GM12878 (cell line): ENCODE measurements around the gene HDAC5. TPM values are rescaled to one million over a fixed set of nuclear protein-coding genes. Genes with fewer than 3 reads are reported as not detected.

Experiments used
- ATAC-seq: fragments of 200-7000 bp; cut with Tn5 transposase; 3 replicates; pipeline ENCODE4 v1.9.1; 2020; ENCODE audit warnings: mild to moderate bottlenecking, moderate library complexity
- BruUV-seq: library from RNA; stranded (reverse); fragments of 400-500 nt; replicated peaks from 2 replicates; lab custom pipeline; 2021; lab: Mats Ljungman, UMichigan
- CTCF ChIA-PET: fragments of 300-600 bp; sonication (Branson Sonifier 250); formaldehyde crosslinking; extraction: SDS; loops from one replicate; lab custom pipeline; 2021; ENCODE audit warnings: inconsistent platforms; lab: Yijun Ruan, JAX
- POLR2A ChIA-PET: fragments of 350-600 bp; formaldehyde crosslinking; extraction: SDS; loops from one replicate; lab custom pipeline; 2021; ENCODE audit warnings: inconsistent platforms; lab: Charles Lee
- RAD21 ChIA-PET: fragments of 300-600 bp; sonication (Branson Sonifier 250); formaldehyde crosslinking; loops from one replicate; lab custom pipeline; 2023; ENCODE audit warnings: antibody characterized with exemption; ENCODE audit not compliant: unreplicated experiment; lab: Charles Lee
- SMC1A ChIA-PET: fragments of 300-600 bp; sonication (Branson Sonifier 250); formaldehyde crosslinking; loops from one replicate; lab custom pipeline; 2023; ENCODE audit not compliant: unreplicated experiment, uncharacterized antibody; lab: Charles Lee
- DNase-seq: peaks from one replicate; pipeline ENCODE4 v3.0.0-alpha.2; 2011; ENCODE audit warnings: low read depth, low spot score
- FAIRE-seq: peaks from 3 replicates; lab custom pipeline; 2011; peaks lifted over from hg19 to GRCh38; lab: Jason Lieb, UNC
- H2AFZ ChIP-seq: 2 replicates; pipeline ENCODE4 v1.6.0; 2011; ENCODE audit warnings: low read depth, low read length, control low read depth; ENCODE audit not compliant: control insufficient read depth
- H3K27ac ChIP-seq: 2 replicates; pipeline ENCODE4 v1.5.1; 2011; ENCODE audit warnings: control low read depth; ENCODE audit not compliant: control insufficient read depth, insufficient read depth
- H3K27me3 ChIP-seq, 2 experiments: replicated peaks in 1 of 2; 2 replicates each; pipeline versions ENCODE4 v1.6.0 to v1.6.1; 2011; ENCODE audit warnings: low read length in 1 of 2; ENCODE audit not compliant: control insufficient read depth in 2 of 2, insufficient read depth in 2 of 2
- H3K36me3 ChIP-seq, 2 experiments: 2 replicates each; pipeline ENCODE4 v1.5.1; 2011; ENCODE audit warnings: low read length in 1 of 2; ENCODE audit not compliant: control insufficient read depth in 2 of 2, insufficient read depth in 2 of 2
- H3K4me1 ChIP-seq: 2 replicates; pipeline ENCODE4 v1.6.1; 2011; ENCODE audit warnings: mild to moderate bottlenecking, low read length, moderate library complexity, mixed read lengths; ENCODE audit not compliant: control insufficient read depth, insufficient read depth
- H3K4me2 ChIP-seq: 2 replicates; pipeline ENCODE4 v1.6.0; 2011; ENCODE audit warnings: control low read depth; ENCODE audit not compliant: control insufficient read depth, insufficient read depth
- H3K4me3 ChIP-seq: fragments of 200-600 bp; sonication (generic); 2 replicates; pipeline ENCODE4 v1.5.1; 2016
- H3K79me2 ChIP-seq: 2 replicates; pipeline ENCODE4 v1.6.0; 2011; ENCODE audit warnings: low read length; ENCODE audit not compliant: control insufficient read depth, insufficient read depth
- H3K9ac ChIP-seq: 2 replicates; pipeline ENCODE4 v1.8.0; 2011; ENCODE audit warnings: low read length, control low read depth, mixed read lengths; ENCODE audit not compliant: control insufficient read depth, insufficient read depth
- H3K9me3 ChIP-seq: replicated peaks from 3 replicates; pipeline ENCODE4 v1.5.1; 2011; ENCODE audit warnings: mild to moderate bottlenecking, low read length; ENCODE audit not compliant: control insufficient read depth, insufficient read depth
- H4K20me1 ChIP-seq: 2 replicates; pipeline ENCODE4 v1.6.0; 2011; ENCODE audit not compliant: control insufficient read depth, insufficient read depth
- ATF7 ChIP-seq: fragments of 450-650 bp; IDR thresholded peaks from 2 replicates; pipeline ENCODE4 v1.6.1; 2016; ENCODE audit warnings: low read depth, mild to moderate bottlenecking
- BCL11A ChIP-seq: IDR thresholded peaks from 2 replicates; pipeline ENCODE4 v1.6.1; 2011; ENCODE audit warnings: low read depth, low read length
- CEBPB ChIP-seq, 2 experiments: fragments of 150-350 bp in 1 of 2; IDR thresholded peaks; 2 replicates each; pipeline ENCODE4 v1.6.1; 2012 to 2014; ENCODE audit warnings: low read depth in 2 of 2, low read length in 2 of 2, borderline replicate concordance in 1 of 2, inconsistent platforms in 1 of 2
- ESRRA ChIP-seq: IDR thresholded peaks from 2 replicates; pipeline ENCODE4 v1.6.1; 2012; ENCODE audit warnings: mild to moderate bottlenecking, low read length, improper control_type of control experiment
- HDGF ChIP-seq: fragments of 450-650 bp; IDR thresholded peaks from 2 replicates; pipeline ENCODE4 v1.6.1; 2016; ENCODE audit warnings: antibody characterized with exemption
- IKZF1 ChIP-seq: fragments of 450-650 bp; conservative IDR thresholded peaks from 2 replicates; pipeline ENCODE4 v1.6.1; 2017; ENCODE audit warnings: antibody characterized with exemption, mild to moderate bottlenecking
- KAT2A ChIP-seq: conservative IDR thresholded peaks from 2 replicates; pipeline ENCODE4 v1.6.1; 2011; ENCODE audit warnings: low read depth, low read length; ENCODE audit not compliant: control insufficient read depth
- RB1 ChIP-seq: fragments of 450-650 bp; formaldehyde crosslinking; IDR thresholded peaks from 2 replicates; pipeline ENCODE4 v1.6.1; 2017; ENCODE audit warnings: mild to moderate bottlenecking, borderline replicate concordance
- SREBF2 ChIP-seq: IDR thresholded peaks from 2 replicates; pipeline ENCODE4 v1.6.1; 2012; ENCODE audit warnings: mild to moderate bottlenecking, low read length
- ZNF384 ChIP-seq: IDR thresholded peaks from 2 replicates; pipeline ENCODE4 v1.6.1; 2012; ENCODE audit warnings: low read depth, mild to moderate bottlenecking, low read length, improper control_type of control experiment, borderline replicate concordance
- WGBS: methylation state at CpG from one replicate; pipeline ENCODE4 v1.1.6; 2016; ENCODE audit warnings: low lambda C conversion rate; ENCODE audit not compliant: insufficient replicate concordance, insufficient coverage; ENCODE audit errors: missing lambda C conversion rate; 5-methylcytosine and 5-hydroxymethylcytosine counted together
- in situ Hi-C: fragments of 300-500 bp; cut with MboI; formaldehyde crosslinking; loops from 9 replicates; pipeline ENCODE4 v1.14.3; 2018; ENCODE audit warnings: mixed read lengths
- intact Hi-C: fragments of 100-400 bp; cut with micrococcal nuclease; formaldehyde crosslinking; loops from one replicate; pipeline ENCODE4 v1.14.2; 2022; ENCODE audit not compliant: unreplicated experiment
- polyA plus RNA-seq, 11 experiments: library from polyadenylated mRNA; depleted of rRNA in 4 of 11; unstranded in 6 of 11; stranded (reverse) in 5 of 11; fragments of >200 nt; fragmentation: Nextera tagmentation in 4 of 11; fragmentation: Illumina TruSeq in 1 of 11; extraction: Ambion mirVana in 4 of 11; extraction: Trizol in 1 of 11; gene quantifications; 1 replicate in 1 of 11; 2 replicates in 10 of 11; pipeline versions ENCODE4 v1.2.1 to v1.2.3, GENCODE V29; 2011 to 2016; ENCODE audit warnings: inconsistent platforms in 2 of 11, missing spikeins in 2 of 11, low read depth in 1 of 11
- total RNA-seq, 4 experiments: library from RNA; depleted of rRNA in 3 of 4; stranded (reverse); fragments of >200 nt in 3 of 4; fragmentation: Illumina TruSeq in 1 of 4; extraction: Trizol in 1 of 4; gene quantifications; 2 replicates each; pipeline versions ENCODE4 v1.2.1 to v1.2.3, GENCODE V29; 2013 to 2021
- TF ChIP-seq, protein P1 (sequence below): fragments of 450-650 bp; IDR thresholded peaks from 2 replicates; pipeline ENCODE4 v1.6.1; 2017; ENCODE audit warnings: borderline replicate concordance

Gene HDAC5
- total and polyA plus RNA-seq, 10 of the 15 experiments (the other 5 are each of a cell fraction or from before 2014, with no cell fraction given): 1.1 to 58.0 (median 27.3) TPM

- no peak overlapping the region for H3K27ac ChIP-seq
- H4K20me1 ChIP-seq: no peaks in the 10 kb centered on the region; the same call in 1 of the 2 replicates
- FAIRE-seq (no peak), ATAC-seq (no peak), DNase-seq (no peak)
- TSS peak; percentile 39 for BruUV-seq
- no peak overlapping the region for H3K4me2 ChIP-seq
- H3K9me3 ChIP-seq: no peaks in the 10 kb centered on the region
- peaks cover 17 to 37% of the 10 kb centered on the region in 2 experiments; a peak in 3 of 4 replicates for H3K36me3 ChIP-seq
- CTCF ChIA-PET: interaction anchor here (0.9 to 2.3 kb wide), 3 partner anchors 33 to 86 kb away, joined by 3 to 16 read pairs (median 4); partner anchors contain the start of gene HDAC5
- SMC1A ChIA-PET: no interaction called here
- H3K9ac ChIP-seq: no peak overlapping the region
- H2AFZ ChIP-seq: no peak overlapping the region
- TF ChIP-seq KAT2A (no peak), IKZF1 (no peak), ESRRA (no peak), ATF7 (no peak), SREBF2 (no peak), BCL11A (no peak), HDGF (no peak), RB1 (no peak), ZNF384 (no peak), CEBPB (IDR thresholded peaks at IDR 0.05; ENCODE audit: borderline replicate concordance in 1 of 2, low read depth in 2 of 2, low read length in 2 of 2) (no peak)
- TF ChIP-seq, protein P1, sequence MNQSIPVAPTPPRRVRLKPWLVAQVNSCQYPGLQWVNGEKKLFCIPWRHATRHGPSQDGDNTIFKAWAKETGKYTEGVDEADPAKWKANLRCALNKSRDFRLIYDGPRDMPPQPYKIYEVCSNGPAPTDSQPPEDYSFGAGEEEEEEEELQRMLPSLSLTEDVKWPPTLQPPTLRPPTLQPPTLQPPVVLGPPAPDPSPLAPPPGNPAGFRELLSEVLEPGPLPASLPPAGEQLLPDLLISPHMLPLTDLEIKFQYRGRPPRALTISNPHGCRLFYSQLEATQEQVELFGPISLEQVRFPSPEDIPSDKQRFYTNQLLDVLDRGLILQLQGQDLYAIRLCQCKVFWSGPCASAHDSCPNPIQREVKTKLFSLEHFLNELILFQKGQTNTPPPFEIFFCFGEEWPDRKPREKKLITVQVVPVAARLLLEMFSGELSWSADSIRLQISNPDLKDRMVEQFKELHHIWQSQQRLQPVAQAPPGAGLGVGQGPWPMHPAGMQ: no peak
- no peaks in the 10 kb centered on the region for H3K27me3 ChIP-seq
- intact Hi-C loops (no loop called here), in situ Hi-C loops (no loop called here)
- H3K4me1 ChIP-seq: no peaks in the 10 kb centered on the region
- POLR2A ChIA-PET: interaction anchor here (0.5 kb wide), 1 partner anchor 943 kb away, joined by 3 read pairs; no protein-coding TSS in a partner anchor
- RAD21 ChIA-PET: no interaction called here
- H3K4me3 ChIP-seq: no peak overlapping the region
- no peaks in the 10 kb centered on the region for H3K79me2 ChIP-seq
- WGBS: 88% methylated on average over 21 of the region's 21 CpGs
These were observed 41.0 kb downstream of the HDAC5 start for GRCh38 chr17:44082256-44082927.
